GM19035 (cell line): ENCODE results near the gene PCDHB9.
"Not testable (repeated sequence)": the region's sequence is repeated elsewhere in the genome, so short reads cannot be mapped to it uniquely, and the experiment has no call there.

Source experiments
- ATAC-seq: cut with Tn5 transposase; IDR thresholded peaks from one replicate; pipeline ENCODE4 v1.9.1; 2021; ENCODE audit not compliant: unreplicated experiment

PCDHB9 gene

DNA sequence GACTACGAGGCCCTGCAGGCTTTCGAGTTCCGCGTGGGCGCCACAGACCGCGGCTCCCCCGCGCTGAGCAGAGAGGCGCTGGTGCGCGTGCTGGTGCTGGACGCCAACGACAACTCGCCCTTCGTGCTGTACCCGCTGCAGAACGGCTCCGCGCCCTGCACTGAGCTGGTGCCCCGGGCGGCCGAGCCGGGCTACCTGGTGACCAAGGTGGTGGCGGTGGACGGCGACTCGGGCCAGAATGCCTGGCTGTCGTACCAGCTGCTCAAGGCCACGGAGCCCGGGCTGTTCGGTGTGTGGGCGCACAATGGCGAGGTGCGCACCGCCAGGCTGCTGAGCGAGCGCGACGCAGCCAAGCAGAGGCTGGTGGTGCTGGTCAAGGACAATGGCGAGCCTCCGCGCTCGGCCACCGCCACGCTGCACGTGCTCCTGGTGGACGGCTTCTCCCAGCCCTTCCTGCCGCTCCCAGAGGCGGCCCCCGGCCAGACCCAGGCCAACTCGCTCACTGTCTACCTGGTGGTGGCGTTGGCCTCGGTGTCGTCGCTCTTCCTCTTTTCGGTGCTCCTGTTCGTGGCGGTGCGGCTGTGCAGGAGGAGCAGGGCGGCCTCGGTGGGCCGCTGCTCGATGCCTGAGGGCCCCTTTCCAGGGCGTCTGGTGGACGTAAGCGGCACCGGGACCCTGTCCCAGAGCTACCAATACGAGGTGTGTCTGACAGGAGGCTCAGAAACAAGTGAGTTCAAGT, 2.7 kb upstream of the PCDHB9 start:
- not testable (repeated sequence) for ATAC-seq

DNA sequence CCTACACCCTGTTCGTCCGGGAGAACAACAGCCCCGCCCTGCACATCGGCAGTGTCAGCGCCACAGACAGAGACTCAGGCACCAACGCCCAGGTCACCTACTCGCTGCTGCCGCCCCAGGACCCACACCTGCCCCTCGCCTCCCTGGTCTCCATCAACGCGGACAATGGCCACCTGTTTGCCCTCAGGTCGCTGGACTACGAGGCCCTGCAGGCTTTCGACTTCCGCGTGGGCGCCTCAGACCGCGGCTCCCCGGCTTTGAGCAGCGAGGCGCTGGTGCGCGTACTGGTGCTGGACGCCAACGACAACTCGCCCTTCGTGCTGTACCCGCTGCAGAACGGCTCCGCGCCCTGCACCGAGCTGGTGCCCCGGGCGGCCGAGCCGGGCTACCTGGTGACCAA, 1.7 kb downstream of the PCDHB9 start:
- ATAC-seq = not testable (repeated sequence)

DNA sequence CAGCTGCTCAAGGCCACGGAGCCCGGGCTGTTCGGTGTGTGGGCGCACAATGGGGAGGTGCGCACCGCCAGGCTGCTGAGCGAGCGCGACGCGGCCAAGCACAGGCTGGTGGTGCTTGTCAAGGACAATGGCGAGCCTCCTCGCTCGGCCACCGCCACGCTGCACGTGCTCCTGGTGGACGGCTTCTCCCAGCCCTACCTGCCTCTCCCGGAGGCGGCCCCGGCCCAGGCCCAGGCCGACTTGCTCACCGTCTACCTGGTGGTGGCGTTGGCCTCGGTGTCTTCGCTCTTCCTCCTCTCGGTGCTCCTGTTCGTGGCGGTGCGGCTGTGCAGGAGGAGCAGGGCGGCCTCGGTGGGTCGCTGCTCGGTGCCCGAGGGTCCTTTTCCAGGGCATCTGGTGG, 2.2 kb downstream of the PCDHB9 start:
- not testable (repeated sequence) for ATAC-seq

DNA sequence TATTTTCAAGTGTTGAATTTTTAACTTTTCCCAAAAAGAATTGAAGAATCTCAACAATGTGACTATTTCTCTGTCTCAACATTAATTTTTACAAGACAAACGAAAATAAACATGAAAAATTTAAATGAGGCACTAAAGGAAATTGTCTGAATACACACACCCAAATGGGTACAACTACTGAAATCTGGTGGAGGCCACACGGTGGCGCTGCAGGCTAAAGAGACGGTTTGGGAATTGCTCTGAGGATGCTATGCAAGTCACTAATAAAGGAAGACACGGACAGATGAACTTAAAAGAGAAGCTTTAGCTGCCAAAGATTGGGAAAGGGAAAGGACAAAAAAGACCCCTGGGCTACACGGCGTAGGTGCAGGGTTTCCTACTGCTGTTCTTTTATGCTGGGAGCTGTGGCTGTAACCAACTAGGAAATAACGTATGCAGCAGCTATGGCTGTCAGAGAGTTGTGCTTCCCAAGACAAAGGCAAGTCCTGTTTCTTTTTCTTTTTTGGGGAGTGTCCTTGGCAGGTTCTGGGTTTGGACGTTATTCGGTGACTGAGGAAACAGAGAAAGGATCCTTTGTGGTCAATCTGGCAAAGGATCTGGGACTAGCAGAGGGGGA, 5.3 kb downstream of the PCDHB9 start, which contains the start of gene PCDHB10:
Gene PCDHB10 (plus strand): TSS at position 244 of the 616 bp plus-strand sequence. CDS start 200 bp downstream, at position 444.
- ATAC-seq = no peak

DNA sequence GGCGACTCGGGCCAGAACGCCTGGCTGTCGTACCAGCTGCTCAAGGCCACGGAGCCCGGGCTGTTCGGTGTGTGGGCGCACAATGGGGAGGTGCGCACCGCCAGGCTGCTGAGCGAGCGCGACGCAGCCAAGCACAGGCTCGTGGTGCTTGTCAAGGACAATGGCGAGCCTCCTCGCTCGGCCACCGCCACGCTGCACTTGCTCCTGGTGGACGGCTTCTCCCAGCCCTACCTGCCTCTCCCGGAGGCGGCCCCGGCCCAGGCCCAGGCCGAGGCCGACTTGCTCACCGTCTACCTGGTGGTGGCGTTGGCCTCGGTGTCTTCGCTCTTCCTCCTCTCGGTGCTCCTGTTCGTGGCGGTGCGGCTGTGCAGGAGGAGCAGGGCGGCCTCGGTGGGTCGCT, 7.4 kb downstream of the PCDHB9 start:
- not testable (repeated sequence) for ATAC-seq

DNA sequence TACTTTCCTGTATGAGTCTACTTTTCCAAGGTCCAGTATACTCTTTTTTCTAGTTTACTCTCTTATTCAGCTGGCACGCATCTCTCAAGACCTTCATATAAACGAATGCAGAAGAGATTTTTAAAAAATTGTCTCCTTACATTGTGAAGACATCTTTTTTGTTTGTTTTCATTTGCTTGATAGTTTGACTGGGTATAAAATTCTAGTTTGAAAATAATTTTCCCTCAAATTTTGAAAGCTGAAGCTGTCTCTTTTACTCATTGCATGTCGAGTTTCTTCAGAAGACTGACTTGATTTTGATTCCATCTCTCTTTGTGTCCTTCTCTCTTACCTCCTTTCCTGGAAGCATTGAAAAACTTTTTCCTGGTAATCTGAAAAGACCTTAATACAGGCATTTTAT, 9.4 kb downstream of the PCDHB9 start:
- ATAC-seq = no peak

DNA sequence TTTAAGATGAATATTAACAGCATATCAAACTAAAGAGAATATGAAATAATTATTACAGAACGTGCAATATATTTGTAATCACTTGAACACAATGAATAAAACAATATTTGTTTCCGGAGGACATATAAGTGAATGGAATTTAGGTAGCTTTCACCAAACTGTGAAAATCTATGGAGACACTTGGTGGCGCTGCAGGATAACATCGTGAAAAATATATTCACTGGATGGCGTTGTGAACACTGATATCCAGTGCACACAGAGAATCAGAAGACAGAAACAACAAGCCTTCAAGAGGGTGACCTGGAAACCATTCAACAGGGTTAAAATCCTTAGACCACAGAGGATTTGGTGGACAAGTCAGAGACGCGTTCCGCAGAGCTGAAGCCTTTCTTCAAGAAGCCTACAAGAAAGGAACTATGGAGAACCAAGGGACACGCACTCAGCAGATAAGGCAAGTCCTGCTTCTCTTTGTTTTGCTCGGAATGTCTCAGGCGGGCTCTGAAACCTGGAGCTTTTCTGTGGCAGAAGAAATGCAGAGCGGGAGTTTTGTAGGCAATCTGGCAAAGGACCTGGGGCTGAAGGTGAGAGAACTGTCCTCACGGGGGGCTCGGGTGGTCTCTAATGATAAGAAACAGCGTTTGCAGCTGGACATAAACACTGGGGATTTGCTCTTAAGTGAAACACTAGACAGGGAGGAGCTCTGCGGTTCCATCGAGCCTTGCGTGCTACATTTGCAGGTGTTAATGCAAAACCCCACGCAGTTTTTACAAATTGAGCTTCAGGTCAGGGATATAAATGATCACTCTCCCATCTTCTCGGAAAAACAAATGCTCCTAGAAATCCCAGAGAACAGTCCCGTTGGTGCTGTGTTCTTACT, 12.6 kb downstream of the PCDHB9 start, which contains the start of gene PCDHB11:
Gene PCDHB11 (plus strand): TSS at position 269 of the 877 bp plus-strand sequence. CDS start 148 bp downstream, at position 417.
- no peak for ATAC-seq

DNA sequence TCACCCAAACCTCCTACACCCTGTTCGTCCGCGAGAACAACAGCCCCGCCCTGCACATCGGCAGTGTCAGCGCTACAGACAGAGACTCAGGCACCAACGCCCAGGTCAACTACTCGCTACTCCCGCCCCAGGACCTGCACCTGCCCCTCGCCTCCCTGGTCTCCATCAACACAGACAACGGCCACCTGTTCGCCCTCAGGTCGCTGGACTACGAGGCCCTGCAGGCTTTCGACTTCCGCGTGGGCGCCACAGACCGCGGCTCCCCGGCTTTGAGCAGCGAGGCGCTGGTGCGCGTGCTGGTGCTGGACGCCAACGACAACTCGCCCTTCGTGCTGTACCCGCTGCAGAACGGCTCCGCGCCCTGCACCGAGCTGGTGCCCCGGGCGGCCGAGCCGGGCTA, 14.2 kb downstream of the PCDHB9 start:
- ATAC-seq = not testable (repeated sequence)

DNA sequence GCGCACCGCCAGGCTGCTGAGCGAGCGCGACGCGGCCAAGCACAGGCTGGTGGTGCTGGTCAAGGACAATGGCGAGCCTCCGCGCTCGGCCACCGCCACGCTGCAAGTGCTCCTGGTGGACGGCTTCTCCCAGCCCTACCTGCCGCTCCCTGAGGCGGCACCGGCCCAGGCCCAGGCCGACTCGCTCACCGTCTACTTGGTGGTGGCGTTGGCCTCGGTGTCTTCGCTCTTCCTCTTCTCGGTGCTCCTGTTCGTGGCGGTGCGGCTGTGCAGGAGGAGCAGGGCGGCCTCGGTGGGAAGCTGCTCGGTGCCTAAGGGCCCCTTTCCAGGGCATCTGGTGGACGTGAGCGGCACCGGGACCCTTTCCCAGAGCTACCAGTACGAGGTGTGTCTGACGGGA, 14.7 kb downstream of the PCDHB9 start:
- not testable (repeated sequence) for ATAC-seq

DNA sequence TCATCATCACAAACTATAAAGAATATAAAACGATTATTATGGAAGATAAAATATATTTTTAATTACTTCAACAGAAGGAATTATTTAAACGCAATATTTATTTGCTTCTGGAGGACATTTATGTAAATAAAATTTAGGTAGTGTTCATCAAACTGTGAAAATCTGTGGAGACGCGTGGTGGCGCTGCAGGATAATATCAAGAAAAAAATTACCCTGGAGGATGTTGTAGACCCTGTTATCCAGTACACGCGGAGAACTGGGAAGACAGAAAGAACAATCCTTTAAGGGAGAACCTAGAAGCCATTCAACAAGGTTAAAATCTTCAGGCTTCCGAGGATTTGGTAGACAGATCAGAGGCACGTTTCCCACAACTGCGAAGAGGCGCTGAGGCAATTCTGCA, 21.5 kb downstream of the PCDHB9 start, which contains the start of gene PCDHB12:
Gene PCDHB12 (plus strand): TSS at position 242 of the 400 bp plus-strand sequence. CDS start 189 bp downstream, outside the sequence.
- no peak for ATAC-seq

DNA sequence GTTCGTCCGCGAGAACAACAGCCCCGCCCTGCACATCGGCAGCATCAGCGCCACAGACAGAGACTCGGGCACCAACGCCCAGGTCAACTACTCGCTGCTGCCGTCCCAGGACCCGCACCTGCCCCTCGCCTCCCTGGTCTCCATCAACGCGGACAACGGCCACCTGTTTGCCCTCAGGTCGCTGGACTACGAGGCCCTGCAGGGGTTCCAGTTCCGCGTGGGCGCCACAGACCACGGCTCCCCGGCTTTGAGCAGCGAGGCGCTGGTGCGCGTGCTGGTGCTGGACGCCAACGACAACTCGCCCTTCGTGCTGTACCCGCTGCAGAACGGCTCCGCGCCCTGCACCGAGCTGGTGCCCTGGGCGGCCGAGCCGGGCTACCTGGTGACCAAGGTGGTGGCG, 23.3 kb downstream of the PCDHB9 start:
- ATAC-seq = not testable (repeated sequence)

DNA sequence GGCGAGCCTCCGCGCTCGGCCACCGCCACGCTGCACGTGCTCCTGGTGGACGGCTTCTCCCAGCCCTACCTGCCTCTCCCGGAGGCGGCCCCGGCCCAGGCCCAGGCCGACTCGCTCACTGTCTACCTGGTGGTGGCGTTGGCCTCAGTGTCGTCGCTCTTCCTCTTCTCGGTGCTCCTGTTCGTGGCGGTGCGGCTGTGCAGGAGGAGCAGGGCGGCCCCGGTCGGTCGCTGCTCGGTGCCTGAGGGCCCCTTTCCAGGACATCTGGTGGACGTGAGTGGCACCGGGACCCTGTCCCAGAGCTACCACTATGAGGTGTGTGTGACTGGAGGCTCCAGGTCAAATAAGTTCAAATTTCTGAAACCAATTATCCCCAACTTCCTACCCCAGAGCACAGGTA, 23.9 kb downstream of the PCDHB9 start:
- not testable (repeated sequence) for ATAC-seq

DNA sequence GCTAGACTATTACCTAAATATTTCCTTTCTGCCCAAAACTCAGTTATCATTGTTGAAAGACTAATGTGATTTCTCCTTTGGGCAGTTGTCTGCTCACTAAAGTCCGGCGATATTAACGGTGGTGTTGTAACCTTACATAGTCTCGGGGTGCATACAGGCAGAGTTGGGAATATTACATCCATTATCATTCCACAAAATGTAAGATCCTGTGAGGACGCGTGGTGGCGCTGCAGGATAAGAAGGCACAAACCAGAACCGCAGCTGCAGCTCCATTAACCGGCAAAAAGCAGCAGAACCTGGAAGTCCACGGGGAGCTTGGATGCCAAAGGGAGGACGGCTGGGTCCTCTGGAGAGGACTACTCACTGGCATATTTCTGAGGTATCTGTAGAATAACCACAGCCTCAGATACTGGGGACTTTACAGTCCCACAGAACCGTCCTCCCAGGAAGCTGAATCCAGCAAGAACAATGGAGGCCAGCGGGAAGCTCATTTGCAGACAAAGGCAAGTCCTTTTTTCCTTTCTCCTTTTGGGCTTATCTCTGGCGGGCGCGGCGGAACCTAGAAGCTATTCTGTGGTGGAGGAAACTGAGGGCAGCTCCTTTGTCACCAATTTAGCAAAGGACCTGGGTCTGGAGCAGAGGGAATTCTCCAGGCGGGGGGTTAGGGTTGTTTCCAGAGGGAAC, 26.8 kb downstream of the PCDHB9 start, which contains the start of gene PCDHB13:
Gene PCDHB13 (plus strand): TSS at position 264 of the 684 bp plus-strand sequence. CDS start 205 bp downstream, at position 469.
- ATAC-seq = not testable (repeated sequence)

DNA sequence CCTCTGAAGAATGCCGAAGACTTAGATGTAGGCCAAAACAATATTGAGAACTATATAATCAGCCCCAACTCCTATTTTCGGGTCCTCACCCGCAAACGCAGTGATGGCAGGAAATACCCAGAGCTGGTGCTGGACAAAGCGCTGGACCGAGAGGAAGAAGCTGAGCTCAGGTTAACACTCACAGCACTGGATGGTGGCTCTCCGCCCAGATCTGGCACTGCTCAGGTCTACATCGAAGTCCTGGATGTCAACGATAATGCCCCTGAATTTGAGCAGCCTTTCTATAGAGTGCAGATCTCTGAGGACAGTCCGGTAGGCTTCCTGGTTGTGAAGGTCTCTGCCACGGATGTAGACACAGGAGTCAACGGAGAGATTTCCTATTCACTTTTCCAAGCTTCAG, 27.6 kb downstream of the PCDHB9 start:
- ATAC-seq = not testable (repeated sequence)

DNA sequence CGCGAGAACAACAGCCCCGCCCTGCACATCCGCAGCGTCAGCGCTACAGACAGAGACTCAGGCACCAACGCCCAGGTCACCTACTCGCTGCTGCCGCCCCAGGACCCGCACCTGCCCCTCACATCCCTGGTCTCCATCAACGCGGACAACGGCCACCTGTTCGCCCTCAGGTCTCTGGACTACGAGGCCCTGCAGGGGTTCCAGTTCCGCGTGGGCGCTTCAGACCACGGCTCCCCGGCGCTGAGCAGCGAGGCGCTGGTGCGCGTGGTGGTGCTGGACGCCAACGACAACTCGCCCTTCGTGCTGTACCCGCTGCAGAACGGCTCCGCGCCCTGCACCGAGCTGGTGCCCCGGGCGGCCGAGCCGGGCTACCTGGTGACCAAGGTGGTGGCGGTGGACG, 28.5 kb downstream of the PCDHB9 start:
- not testable (repeated sequence) for ATAC-seq

DNA sequence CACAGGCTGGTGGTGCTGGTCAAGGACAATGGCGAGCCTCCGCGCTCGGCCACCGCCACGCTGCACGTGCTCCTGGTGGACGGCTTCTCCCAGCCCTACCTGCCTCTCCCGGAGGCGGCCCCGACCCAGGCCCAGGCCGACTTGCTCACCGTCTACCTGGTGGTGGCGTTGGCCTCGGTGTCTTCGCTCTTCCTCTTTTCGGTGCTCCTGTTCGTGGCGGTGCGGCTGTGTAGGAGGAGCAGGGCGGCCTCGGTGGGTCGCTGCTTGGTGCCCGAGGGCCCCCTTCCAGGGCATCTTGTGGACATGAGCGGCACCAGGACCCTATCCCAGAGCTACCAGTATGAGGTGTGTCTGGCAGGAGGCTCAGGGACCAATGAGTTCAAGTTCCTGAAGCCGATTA, 29.1 kb downstream of the PCDHB9 start:
- not testable (repeated sequence) for ATAC-seq

DNA sequence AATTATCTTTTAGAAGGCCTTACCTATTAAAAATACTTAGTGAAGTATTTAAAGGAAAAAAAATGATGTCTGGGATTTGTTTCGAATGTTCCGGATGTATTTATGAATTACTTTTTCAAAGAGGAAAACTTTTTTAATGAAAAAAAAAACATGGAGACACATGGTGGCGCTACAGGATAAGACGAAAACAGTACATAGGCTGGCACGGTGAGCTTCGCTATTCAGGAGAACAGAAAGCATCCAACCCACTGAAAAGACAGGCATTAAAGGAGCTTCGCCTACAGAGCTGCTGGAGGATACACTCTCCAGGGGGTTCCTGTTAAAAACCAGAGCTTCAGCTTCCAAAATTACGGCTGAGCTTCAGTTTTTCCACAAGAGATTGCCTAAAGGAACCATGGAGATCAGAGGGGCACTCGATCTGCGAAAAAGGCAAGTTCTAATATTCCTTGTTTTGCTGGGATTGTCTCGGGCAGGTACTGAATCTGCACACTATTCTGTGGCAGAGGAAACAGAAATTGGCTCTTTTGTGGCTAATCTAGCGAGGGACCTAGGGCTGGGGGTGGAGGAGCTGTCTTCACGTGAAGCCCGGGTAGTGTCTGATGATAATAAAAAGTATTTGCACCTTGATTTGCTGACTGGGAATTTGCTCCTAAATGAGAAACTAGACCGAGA, 36.3 kb downstream of the PCDHB9 start, which contains the start of gene PCDHB14:
Gene PCDHB14 (plus strand): TSS at position 232 of the 672 bp plus-strand sequence. CDS start 163 bp downstream, at position 395.
- no peak for ATAC-seq

DNA sequence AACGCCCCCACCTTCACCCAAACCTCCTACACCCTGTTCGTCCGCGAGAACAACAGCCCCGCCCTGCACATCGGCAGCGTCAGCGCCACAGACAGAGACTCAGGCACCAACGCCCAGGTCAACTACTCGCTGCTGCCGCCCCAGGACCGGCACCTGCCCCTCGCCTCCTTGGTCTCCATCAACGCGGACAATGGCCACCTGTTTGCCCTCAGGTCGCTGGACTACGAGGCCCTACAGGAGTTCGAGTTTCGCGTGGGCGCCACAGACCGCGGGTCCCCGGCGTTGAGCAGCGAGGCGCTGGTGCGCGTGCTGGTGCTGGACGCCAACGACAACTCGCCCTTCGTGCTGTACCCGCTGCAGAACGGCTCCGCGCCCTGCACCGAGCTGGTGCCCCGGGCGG, 37.9 kb downstream of the PCDHB9 start:
- not testable (repeated sequence) for ATAC-seq

DNA sequence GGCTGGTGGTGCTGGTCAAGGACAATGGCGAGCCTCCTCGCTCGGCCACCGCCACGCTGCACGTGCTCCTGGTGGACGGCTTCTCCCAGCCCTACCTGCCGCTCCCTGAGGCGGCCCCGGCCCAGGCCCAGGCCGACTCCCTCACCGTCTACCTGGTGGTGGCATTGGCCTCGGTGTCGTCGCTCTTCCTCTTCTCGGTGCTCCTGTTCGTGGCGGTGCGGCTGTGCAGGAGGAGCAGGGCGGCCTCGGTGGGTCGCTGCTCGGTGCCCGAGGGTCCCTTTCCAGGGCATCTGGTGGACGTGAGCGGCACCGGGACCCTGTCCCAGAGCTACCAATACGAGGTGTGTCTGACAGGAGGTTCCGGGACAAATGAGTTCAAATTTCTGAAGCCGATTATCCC, 38.5 kb downstream of the PCDHB9 start:
- ATAC-seq = not testable (repeated sequence)
